ENCODE results near the gene FHOD1. TPM values are rescaled to one million over a fixed set of nuclear protein-coding genes. Genes with fewer than 3 reads are reported as not detected.

Gene FHOD1
- total and polyA plus RNA-seq, 10 of the 15 experiments (the other 5 are each of a cell fraction or from before 2014, with no cell fraction given) = 8.9 to 65.7 (median 18.1) TPM

GRCh38 chr16:67294938-67295361, 47.7 kb upstream of the FHOD1 start (continued):
- TF ChIP-seq ZBTB11 (CRISPR knock-in tag; IDR thresholded peaks at IDR 0.05) (no peak), BCLAF1 (IDR thresholded peaks at IDR 0.05) (no peak), DPF2 (IDR thresholded peaks at IDR 0.05) (no peak), ZNF622 (IDR thresholded peaks at IDR 0.05) (no peak)

- no peaks in the 10 kb centered on the region for H3K4me1 ChIP-seq (ENCODE audit: control insufficient read depth, insufficient read depth, low read length)
- RAD21 ChIA-PET (ENCODE audit: unreplicated experiment) = no interaction called here
- H3K27me3 ChIP-seq (replicated peaks in 1 of 2; ENCODE audit: control insufficient read depth in 2 of 2, insufficient read depth in 2 of 2, low read length in 1 of 2) = no peaks in the 10 kb centered on the region; a peak in 1 of 4 replicates
- CTCF ChIA-PET = interaction anchor here (0.6 to 1.5 kb wide), 2 partner anchors 16 to 120 kb away, joined by 3 read pairs; no protein-coding TSS in a partner anchor
- intact Hi-C loops (cut with micrococcal nuclease; ENCODE audit: unreplicated experiment) = no loop called here
- SMC1A ChIA-PET (ENCODE audit: uncharacterized antibody, unreplicated experiment) = no interaction called here
- H4K20me1 ChIP-seq (ENCODE audit: control insufficient read depth, insufficient read depth) = no peaks in the 10 kb centered on the region
- WGBS (ENCODE audit: insufficient coverage, insufficient replicate concordance, low lambda C conversion rate, missing lambda C conversion rate) = 15% methylated on average over 4 of the region's 4 CpGs
- H3K4me2 ChIP-seq (ENCODE audit: control insufficient read depth, insufficient read depth) = no peak overlapping the region
- DNase-seq (ENCODE audit: low read depth, low spot score) = no peak
- no peak for ATAC-seq
- H3K79me2 ChIP-seq (ENCODE audit: control insufficient read depth, insufficient read depth, low read length) = no peaks in the 10 kb centered on the region
- FAIRE-seq = no peak
- BruUV-seq (replicated peaks) = no TSS peak
- H3K4me3 ChIP-seq = no peak overlapping the region
- TF ChIP-seq TCF12 (IDR thresholded peaks at IDR 0.05; ENCODE audit: low read depth, low read length) = no peak
- TF ChIP-seq NR2C2 (IDR thresholded peaks at IDR 0.05; ENCODE audit: borderline replicate concordance, control insufficient read depth, insufficient read length, low read depth) = no peak
- no peak for TF ChIP-seq BHLHE40 (IDR thresholded peaks at IDR 0.05; ENCODE audit: borderline replicate concordance in 1 of 2, low read depth in 2 of 2, low read length in 1 of 2)
- no peak for TF ChIP-seq EED (IDR thresholded peaks at IDR 0.05; ENCODE audit: low read depth)
- no peak for TF ChIP-seq CREM (IDR thresholded peaks at IDR 0.05; ENCODE audit: low read depth)
- TF ChIP-seq ELK1 (IDR thresholded peaks at IDR 0.05; ENCODE audit: low read depth, low read length) = no peak
- TF ChIP-seq ATF3 (IDR thresholded peaks at IDR 0.05; ENCODE audit: borderline replicate concordance, extremely low read depth, low read depth, low read length) = no peak
- no peak for TF ChIP-seq RAD21 (IDR thresholded peaks at IDR 0.05; ENCODE audit: insufficient read depth, low read depth, low read length)
- no peak for TF ChIP-seq CHD2 (IDR thresholded peaks at IDR 0.05; ENCODE audit: borderline replicate concordance, low read depth, low read length)
- TF ChIP-seq DPF2 (IDR thresholded peaks at IDR 0.05) = no peak
- no peak overlapping the region for H2AFZ ChIP-seq (ENCODE audit: control insufficient read depth, low read depth, low read length)
- H3K9me3 ChIP-seq (replicated peaks; ENCODE audit: control insufficient read depth, insufficient read depth, low read length) = no peaks in the 10 kb centered on the region
- no peak overlapping the region for H3K27ac ChIP-seq (ENCODE audit: control insufficient read depth, insufficient read depth)
- H3K9ac ChIP-seq (ENCODE audit: control insufficient read depth, insufficient read depth, low read length) = no peak overlapping the region
- no peaks in the 10 kb centered on the region for H3K36me3 ChIP-seq (ENCODE audit: control insufficient read depth in 2 of 2, insufficient read depth in 2 of 2, low read length in 1 of 2)
- POLR2A ChIA-PET = no interaction called here
- in situ Hi-C loops (cut with MboI) = no loop called here
Measured at GRCh38 chr16:67294171-67294757, 47.0 kb upstream of the FHOD1 start.

All from GM12878 (cell line).